Glutamatergic neuron (in vitro differentiated cells): ENCODE results near the gene ASXL1. TPM values are rescaled to one million over a fixed set of nuclear protein-coding genes. Genes with fewer than 3 reads are reported as not detected.

Experiments
- DNase-seq: peaks from one replicate; pipeline ENCODE4 v3.0.0; 2022
- H3K27ac Mint-ChIP-seq: one replicate; pipeline ENCODE4 v1.8.0; 2020; ENCODE audit warnings: mild to moderate bottlenecking, mixed read lengths, inconsistent platforms; ENCODE audit not compliant: unreplicated experiment
- H3K27me3 Mint-ChIP-seq: one replicate; pipeline ENCODE4 v1.8.0; 2020; ENCODE audit warnings: mild to moderate bottlenecking, moderate library complexity, mixed read lengths, inconsistent platforms; ENCODE audit not compliant: unreplicated experiment
- H3K36me3 Mint-ChIP-seq: one replicate; pipeline ENCODE4 v1.8.0; 2020; ENCODE audit warnings: mild to moderate bottlenecking, mixed read lengths, inconsistent platforms; ENCODE audit not compliant: unreplicated experiment
- H3K4me1 Mint-ChIP-seq: one replicate; pipeline ENCODE4 v1.8.0; 2020; ENCODE audit warnings: mild to moderate bottlenecking, low read depth, mixed read lengths, inconsistent platforms; ENCODE audit not compliant: unreplicated experiment
- H3K4me3 Mint-ChIP-seq: one replicate; pipeline ENCODE4 v1.8.0; 2020; ENCODE audit warnings: mild to moderate bottlenecking, mixed read lengths, inconsistent platforms; ENCODE audit not compliant: unreplicated experiment
- H3K9me3 Mint-ChIP-seq: one replicate; pipeline ENCODE4 v1.8.0; 2020; ENCODE audit warnings: mild to moderate bottlenecking, moderate library complexity, mixed read lengths, inconsistent platforms; ENCODE audit not compliant: unreplicated experiment
- CTCF ChIP-seq: fragments of 200-600 bp; sonication (generic); IDR thresholded peaks from one replicate; pipeline ENCODE4 v1.5.0; 2021; ENCODE audit not compliant: partially characterized antibody, unreplicated experiment
- total RNA-seq: library from RNA; stranded (reverse); fragmentation: NEBNext Ultra II Directional; extraction: Animal tissue kit (Norgen Biotek cat#: 25700); gene quantifications from one replicate; pipeline ENCODE4 v1.2.1, GENCODE V29; 2021; ENCODE audit not compliant: unreplicated experiment

The ASXL1 gene
- total RNA-seq, 1 donor from 2014 or later, result 85.1 TPM

- Mint-ChIP-seq H3K27ac (no peak overlapping the region), H3K27me3 (peaks cover 13% of the 10 kb centered on the region), H3K9me3 (peaks cover 5% of the 10 kb centered on the region), H3K36me3 (no peaks in the 10 kb centered on the region), H3K4me1 (peaks cover 11% of the 10 kb centered on the region), H3K4me3 (no peak overlapping the region)
- DNase-seq, result no peak
- no peak for TF ChIP-seq CTCF
These were observed 4.8 kb downstream of the ASXL1 start for GRCh38 chr20:32362901-32363364.

- DNase-seq, result no peak
- no peaks in the 10 kb centered on the region for H3K36me3 Mint-ChIP-seq
- H3K27me3 Mint-ChIP-seq, result peaks cover 12% of the 10 kb centered on the region
- H3K9me3 Mint-ChIP-seq, result peaks cover 5% of the 10 kb centered on the region
- peaks cover 11% of the 10 kb centered on the region for H3K4me1 Mint-ChIP-seq
- no peak overlapping the region for H3K27ac Mint-ChIP-seq
- no peak for TF ChIP-seq CTCF
- no peak overlapping the region for H3K4me3 Mint-ChIP-seq
These were observed 5.4 kb downstream of the ASXL1 start for GRCh38 chr20:32363492-32363891.

- Mint-ChIP-seq H3K4me1 (peaks cover 5% of the 10 kb centered on the region), H3K36me3 (no peaks in the 10 kb centered on the region), H3K27ac (no peak overlapping the region)
These were observed 6.5 kb downstream of the ASXL1 start for GRCh38 chr20:32364554-32365208.

GRCh38 chr20:32365564-32365963 lies 7.4 kb downstream of the ASXL1 start:
- no peaks in the 10 kb centered on the region for H3K4me1 Mint-ChIP-seq
- H3K4me3 Mint-ChIP-seq, result no peak overlapping the region
- H3K27me3 Mint-ChIP-seq, result peaks cover 3% of the 10 kb centered on the region
- peaks cover 2% of the 10 kb centered on the region for H3K9me3 Mint-ChIP-seq
- no peak for TF ChIP-seq CTCF
- no peaks in the 10 kb centered on the region for H3K36me3 Mint-ChIP-seq
- no peak for DNase-seq
- H3K27ac Mint-ChIP-seq, result no peak overlapping the region

More at GRCh38 chr20:32364554-32365208, 6.5 kb downstream of the ASXL1 start:
- H3K9me3 Mint-ChIP-seq, result peaks cover 2% of the 10 kb centered on the region
- TF ChIP-seq CTCF, result no peak
- H3K4me3 Mint-ChIP-seq, result no peak overlapping the region
- no peak for DNase-seq
- peaks cover 5% of the 10 kb centered on the region for H3K27me3 Mint-ChIP-seq

GRCh38 chr20:32366380-32366779 lies 8.2 kb downstream of the ASXL1 start:
- Mint-ChIP-seq H3K9me3 (peaks cover 2% of the 10 kb centered on the region), H3K36me3 (no peaks in the 10 kb centered on the region), H3K4me3 (no peak overlapping the region), H3K27me3 (peaks cover 3% of the 10 kb centered on the region), H3K4me1 (no peaks in the 10 kb centered on the region), H3K27ac (no peak overlapping the region)
- TF ChIP-seq CTCF, result no peak
- DNase-seq, result no peak
